HepG2 (cell line): Measurements from ENCODE around the gene SLC22A23. TPM values are rescaled to one million over a fixed set of nuclear protein-coding genes. Genes with fewer than 3 reads are reported as not detected.
A peak's percentile ranks its signal among the peaks of the same experiment; 100 is the strongest.

Source experiments
- DMAP1 ChIP-seq: IDR thresholded peaks from 2 replicates; pipeline ENCODE4 v1.6.1; 2016
- DPF2 ChIP-seq: sonication (generic); formaldehyde crosslinking; IDR thresholded peaks from 2 replicates; pipeline ENCODE4 v1.4.0; 2020; ENCODE audit warnings: mild to moderate bottlenecking, low read depth, missing genetic modification reagents, borderline replicate concordance
- FOXC1 ChIP-seq: sonication (generic); formaldehyde crosslinking; IDR thresholded peaks from 2 replicates; pipeline ENCODE4 v1.8.0; 2022; ENCODE audit warnings: mild to moderate bottlenecking, missing genetic modification reagents, borderline replicate concordance
- ISX ChIP-seq: sonication (generic); formaldehyde crosslinking; conservative IDR thresholded peaks from 2 replicates; pipeline ENCODE4 v1.5.0; 2020; ENCODE audit warnings: missing genetic modification reagents
- KDM1A ChIP-seq: IDR thresholded peaks from 2 replicates; pipeline ENCODE4 v1.6.1; 2016; ENCODE audit warnings: missing compliant biosample characterization
- KLF13 ChIP-seq: sonication (generic); formaldehyde crosslinking; IDR thresholded peaks from 2 replicates; pipeline ENCODE4 v1.4.0; 2020; ENCODE audit warnings: mild to moderate bottlenecking, missing genetic modification reagents
- NFKB2 ChIP-seq: sonication (generic); formaldehyde crosslinking; IDR thresholded peaks from 2 replicates; pipeline ENCODE4 v1.4.0; 2020; ENCODE audit warnings: missing genetic modification reagents, borderline replicate concordance
- SRF ChIP-seq: IDR thresholded peaks from 2 replicates; pipeline ENCODE4 v1.6.1; 2011; ENCODE audit warnings: mild to moderate bottlenecking, low read depth, low read length, moderate library complexity
- ZNF367 ChIP-seq: sonication (generic); formaldehyde crosslinking; IDR thresholded peaks from 2 replicates; pipeline ENCODE4 v1.4.0; 2020; ENCODE audit warnings: missing genetic modification reagents, borderline replicate concordance
- ZNF772 ChIP-seq: sonication (generic); formaldehyde crosslinking; IDR thresholded peaks from 2 replicates; pipeline ENCODE4 v1.5.0; 2020; ENCODE audit warnings: mild to moderate bottlenecking, missing genetic modification reagents
- polyA plus RNA-seq, 8 experiments: library from polyadenylated mRNA; depleted of rRNA in 3 of 8; stranded (reverse) in 7 of 8; unstranded in 1 of 8; fragments of >200 nt; fragmentation: Illumina TruSeq in 4 of 8; extraction: Trizol in 4 of 8; gene quantifications; 2 replicates each; pipeline versions ENCODE4 v1.2.1 to v1.2.3, GENCODE V29; 2011 to 2016; ENCODE audit warnings: low read depth in 4 of 8, missing spikeins in 1 of 8, mixed read lengths in 1 of 8; ENCODE audit not compliant: insufficient read depth in 1 of 8
- total RNA-seq, 5 experiments: library from RNA; depleted of rRNA; stranded (reverse); fragments of >200 nt; fragmentation: Illumina TruSeq; extraction: Trizol; gene quantifications; 2 replicates each; pipeline ENCODE4 v1.2.3, GENCODE V29; 2016; ENCODE audit warnings: low read depth in 1 of 5
- TF ChIP-seq, protein P1 (sequence below): sonication (generic); formaldehyde crosslinking; IDR thresholded peaks from 2 replicates; pipeline ENCODE4 v1.4.0; 2020; ENCODE audit warnings: missing genetic modification reagents, borderline replicate concordance
- TF ChIP-seq, protein P2 (sequence below): IDR thresholded peaks from 2 replicates; pipeline ENCODE4 v1.6.1; 2018; ENCODE audit warnings: missing genetic modification reagents, mild to moderate bottlenecking, missing compliant biosample characterization
- TF ChIP-seq, protein P3 (sequence below): sonication (generic); formaldehyde crosslinking; IDR thresholded peaks from 2 replicates; pipeline ENCODE4 v1.8.0; 2022; ENCODE audit warnings: missing genetic modification reagents, mild to moderate bottlenecking, moderate library complexity, borderline replicate concordance
- TF ChIP-seq, protein P4 (sequence below): sonication (generic); formaldehyde crosslinking; conservative IDR thresholded peaks from 2 replicates; pipeline ENCODE4 v1.8.0; 2022; ENCODE audit warnings: mild to moderate bottlenecking, moderate library complexity, missing genetic modification reagents
- TF ChIP-seq, protein P5 (sequence below): sonication (generic); formaldehyde crosslinking; IDR thresholded peaks from 2 replicates; pipeline ENCODE4 v1.5.0; 2020; ENCODE audit warnings: missing genetic modification reagents
- TF ChIP-seq, protein P6 (sequence below): sonication (generic); formaldehyde crosslinking; IDR thresholded peaks from 2 replicates; pipeline ENCODE4 v1.9.0; 2021; ENCODE audit warnings: missing genetic modification reagents, borderline replicate concordance

SLC22A23 gene
- total and polyA plus RNA-seq, 2 of the 13 experiments (the other 11 are each of a cell fraction or from before 2014, with no cell fraction given) = 11.8 to 17.5 TPM

DNA sequence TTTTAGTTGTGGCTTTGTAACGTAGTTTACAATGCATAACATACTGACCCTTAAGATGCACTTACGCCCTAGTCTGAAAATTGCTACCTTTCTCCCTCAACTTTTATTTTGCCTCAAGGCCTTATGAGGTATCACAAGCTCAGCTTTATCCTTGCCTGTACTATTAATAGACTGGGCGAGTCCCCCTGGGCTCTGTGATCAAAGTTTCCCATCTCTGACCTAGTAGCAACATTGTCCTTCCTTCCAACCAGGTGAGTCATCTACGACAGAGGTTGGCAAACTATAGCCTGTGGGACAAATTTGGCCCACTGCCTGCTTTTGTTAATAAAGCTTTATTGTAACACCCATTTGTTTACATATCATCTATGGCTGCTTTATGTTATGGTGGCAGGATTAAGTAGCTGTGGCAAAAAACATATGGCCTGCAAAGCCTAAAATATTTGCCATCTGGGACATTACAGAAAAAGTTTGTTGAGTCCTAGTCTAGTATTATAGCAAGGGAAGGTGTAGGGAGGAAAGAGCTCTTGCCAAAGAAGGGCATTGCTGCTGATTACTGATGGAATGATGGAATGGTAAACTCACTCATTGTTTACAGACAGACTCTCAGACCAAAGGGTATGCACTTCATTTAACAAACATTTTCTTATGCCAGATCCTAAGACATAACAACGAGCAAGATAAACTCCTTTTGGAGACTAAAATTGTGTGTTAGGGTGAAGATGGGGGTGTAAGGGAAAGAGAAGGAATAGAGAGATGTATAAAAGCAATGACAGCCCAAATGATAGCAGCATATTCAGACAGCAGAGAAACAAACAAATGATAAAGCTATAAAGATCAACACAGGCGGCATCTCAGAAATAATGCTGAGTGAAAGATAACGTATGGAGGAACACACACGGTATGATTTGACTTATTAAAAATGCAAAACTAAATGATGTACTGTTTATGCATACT, 74.2 kb downstream of the SLC22A23 start (continued):
- TF ChIP-seq, protein P1, sequence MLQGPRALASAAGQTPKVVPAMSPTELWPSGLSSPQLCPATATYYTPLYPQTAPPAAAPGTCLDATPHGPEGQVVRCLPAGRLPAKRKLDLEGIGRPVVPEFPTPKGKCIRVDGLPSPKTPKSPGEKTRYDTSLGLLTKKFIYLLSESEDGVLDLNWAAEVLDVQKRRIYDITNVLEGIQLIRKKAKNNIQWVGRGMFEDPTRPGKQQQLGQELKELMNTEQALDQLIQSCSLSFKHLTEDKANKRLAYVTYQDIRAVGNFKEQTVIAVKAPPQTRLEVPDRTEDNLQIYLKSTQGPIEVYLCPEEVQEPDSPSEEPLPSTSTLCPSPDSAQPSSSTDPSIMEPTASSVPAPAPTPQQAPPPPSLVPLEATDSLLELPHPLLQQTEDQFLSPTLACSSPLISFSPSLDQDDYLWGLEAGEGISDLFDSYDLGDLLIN = no peak
- TF ChIP-seq, protein P2, sequence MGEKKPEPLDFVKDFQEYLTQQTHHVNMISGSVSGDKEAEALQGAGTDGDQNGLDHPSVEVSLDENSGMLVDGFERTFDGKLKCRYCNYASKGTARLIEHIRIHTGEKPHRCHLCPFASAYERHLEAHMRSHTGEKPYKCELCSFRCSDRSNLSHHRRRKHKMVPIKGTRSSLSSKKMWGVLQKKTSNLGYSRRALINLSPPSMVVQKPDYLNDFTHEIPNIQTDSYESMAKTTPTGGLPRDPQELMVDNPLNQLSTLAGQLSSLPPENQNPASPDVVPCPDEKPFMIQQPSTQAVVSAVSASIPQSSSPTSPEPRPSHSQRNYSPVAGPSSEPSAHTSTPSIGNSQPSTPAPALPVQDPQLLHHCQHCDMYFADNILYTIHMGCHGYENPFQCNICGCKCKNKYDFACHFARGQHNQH = no peak; the same call in 1 of the 2 replicates
- TF ChIP-seq, protein P3, sequence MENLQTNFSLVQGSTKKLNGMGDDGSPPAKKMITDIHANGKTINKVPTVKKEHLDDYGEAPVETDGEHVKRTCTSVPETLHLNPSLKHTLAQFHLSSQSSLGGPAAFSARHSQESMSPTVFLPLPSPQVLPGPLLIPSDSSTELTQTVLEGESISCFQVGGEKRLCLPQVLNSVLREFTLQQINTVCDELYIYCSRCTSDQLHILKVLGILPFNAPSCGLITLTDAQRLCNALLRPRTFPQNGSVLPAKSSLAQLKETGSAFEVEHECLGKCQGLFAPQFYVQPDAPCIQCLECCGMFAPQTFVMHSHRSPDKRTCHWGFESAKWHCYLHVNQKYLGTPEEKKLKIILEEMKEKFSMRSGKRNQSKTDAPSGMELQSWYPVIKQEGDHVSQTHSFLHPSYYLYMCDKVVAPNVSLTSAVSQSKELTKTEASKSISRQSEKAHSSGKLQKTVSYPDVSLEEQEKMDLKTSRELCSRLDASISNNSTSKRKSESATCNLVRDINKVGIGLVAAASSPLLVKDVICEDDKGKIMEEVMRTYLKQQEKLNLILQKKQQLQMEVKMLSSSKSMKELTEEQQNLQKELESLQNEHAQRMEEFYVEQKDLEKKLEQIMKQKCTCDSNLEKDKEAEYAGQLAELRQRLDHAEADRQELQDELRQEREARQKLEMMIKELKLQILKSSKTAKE = no peak
- TF ChIP-seq NFKB2 (CRISPR knock-in tag) (no peak), FOXC1 (CRISPR knock-in tag) (no peak), ZNF772 (CRISPR knock-in tag) (no peak), ISX (CRISPR knock-in tag) (no peak), KLF13 (CRISPR knock-in tag) (no peak), ZNF367 (CRISPR knock-in tag) (no peak), DPF2 (CRISPR knock-in tag) (0 out of 2 replicates have a peak, but pooled peaks have one; percentile 6), SRF (peak; percentile 78), KDM1A (no peak; the same call in 1 of the 2 replicates), DMAP1 (CRISPR knock-in tag) (no peak)
- TF ChIP-seq, protein P4, sequence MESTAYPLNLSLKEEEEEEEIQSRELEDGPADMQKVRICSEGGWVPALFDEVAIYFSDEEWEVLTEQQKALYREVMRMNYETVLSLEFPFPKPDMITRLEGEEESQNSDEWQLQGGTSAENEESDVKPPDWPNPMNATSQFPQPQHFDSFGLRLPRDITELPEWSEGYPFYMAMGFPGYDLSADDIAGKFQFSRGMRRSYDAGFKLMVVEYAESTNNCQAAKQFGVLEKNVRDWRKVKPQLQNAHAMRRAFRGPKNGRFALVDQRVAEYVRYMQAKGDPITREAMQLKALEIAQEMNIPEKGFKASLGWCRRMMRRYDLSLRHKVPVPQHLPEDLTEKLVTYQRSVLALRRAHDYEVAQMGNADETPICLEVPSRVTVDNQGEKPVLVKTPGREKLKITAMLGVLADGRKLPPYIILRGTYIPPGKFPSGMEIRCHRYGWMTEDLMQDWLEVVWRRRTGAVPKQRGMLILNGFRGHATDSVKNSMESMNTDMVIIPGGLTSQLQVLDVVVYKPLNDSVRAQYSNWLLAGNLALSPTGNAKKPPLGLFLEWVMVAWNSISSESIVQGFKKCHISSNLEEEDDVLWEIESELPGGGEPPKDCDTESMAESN (CRISPR knock-in tag) = no peak
- TF ChIP-seq, protein P5, sequence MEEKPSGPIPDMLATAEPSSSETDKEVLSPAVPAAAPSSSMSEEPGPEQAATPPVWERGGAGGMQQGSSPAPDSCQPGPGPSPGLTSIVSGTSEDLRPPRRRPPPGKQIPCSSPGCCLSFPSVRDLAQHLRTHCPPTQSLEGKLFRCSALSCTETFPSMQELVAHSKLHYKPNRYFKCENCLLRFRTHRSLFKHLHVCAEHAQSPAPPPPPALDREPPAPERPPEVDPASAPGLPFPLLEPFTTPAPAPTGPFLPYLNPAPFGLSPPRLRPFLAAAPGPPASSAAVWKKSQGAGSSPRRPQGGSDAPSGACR (CRISPR knock-in tag) = no peak
- TF ChIP-seq, protein P6, sequence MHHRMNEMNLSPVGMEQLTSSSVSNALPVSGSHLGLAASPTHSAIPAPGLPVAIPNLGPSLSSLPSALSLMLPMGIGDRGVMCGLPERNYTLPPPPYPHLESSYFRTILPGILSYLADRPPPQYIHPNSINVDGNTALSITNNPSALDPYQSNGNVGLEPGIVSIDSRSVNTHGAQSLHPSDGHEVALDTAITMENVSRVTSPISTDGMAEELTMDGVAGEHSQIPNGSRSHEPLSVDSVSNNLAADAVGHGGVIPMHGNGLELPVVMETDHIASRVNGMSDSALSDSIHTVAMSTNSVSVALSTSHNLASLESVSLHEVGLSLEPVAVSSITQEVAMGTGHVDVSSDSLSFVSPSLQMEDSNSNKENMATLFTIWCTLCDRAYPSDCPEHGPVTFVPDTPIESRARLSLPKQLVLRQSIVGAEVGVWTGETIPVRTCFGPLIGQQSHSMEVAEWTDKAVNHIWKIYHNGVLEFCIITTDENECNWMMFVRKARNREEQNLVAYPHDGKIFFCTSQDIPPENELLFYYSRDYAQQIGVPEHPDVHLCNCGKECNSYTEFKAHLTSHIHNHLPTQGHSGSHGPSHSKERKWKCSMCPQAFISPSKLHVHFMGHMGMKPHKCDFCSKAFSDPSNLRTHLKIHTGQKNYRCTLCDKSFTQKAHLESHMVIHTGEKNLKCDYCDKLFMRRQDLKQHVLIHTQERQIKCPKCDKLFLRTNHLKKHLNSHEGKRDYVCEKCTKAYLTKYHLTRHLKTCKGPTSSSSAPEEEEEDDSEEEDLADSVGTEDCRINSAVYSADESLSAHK (CRISPR knock-in tag) = no peak
